Embryonic facial prominence (tissue), 1 donor: ENCODE data around the gene PRR12.

ENCODE experiments used
- DNase-seq: peaks from one replicate; pipeline ENCODE4 v3.0.0-alpha.2; 2016; ENCODE audit errors: extremely low spot score

Gene PRR12

DNA sequence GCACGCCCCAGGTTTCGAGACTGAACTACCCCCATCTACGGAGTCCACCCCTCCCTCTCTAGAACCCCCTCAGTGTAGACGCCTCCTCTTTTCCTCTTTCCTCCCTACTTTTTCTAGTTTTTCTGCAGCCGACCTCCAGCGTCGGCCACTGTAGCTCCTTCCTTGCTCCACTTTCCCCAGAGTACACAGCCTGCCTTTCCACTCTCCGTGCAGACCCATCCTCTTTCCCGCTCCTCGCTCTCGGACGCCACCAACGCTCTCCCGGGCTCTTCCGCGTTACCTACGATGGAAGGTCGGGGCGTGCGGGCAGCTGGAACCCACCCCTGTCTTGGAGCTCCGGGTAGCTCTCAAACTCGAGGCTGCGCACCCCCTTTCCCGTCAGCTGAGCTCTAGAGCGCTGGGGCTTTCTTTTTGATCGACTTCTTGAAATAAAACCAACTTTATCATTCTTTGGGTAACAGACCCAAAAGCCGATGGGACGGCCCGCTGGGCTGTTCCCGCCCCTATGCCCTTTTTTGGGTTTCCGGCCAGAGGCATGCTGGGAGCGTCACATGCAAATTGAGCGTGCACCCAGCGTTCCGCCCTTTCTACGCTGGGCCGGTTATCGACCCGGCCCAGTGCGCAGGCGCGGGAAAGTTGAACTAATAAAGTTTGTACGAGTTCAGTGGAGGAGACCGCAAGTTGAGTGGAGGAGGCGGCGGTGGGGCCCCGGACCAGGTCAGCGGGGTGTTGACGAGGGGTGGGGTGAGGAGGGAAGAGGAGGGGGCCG, 74.6 kb downstream of the PRR12 start, which contains the start of the genes BCL2L12 and IRF3:
Gene BCL2L12 (plus strand): TSS at position 583 of the 769 bp plus-strand sequence. CDS start 760 bp downstream, outside the sequence.
Gene IRF3 (minus strand): TSS at position 507 of the 769 bp plus-strand sequence. CDS start 1,019 bp downstream, outside the sequence.
- peak; percentile 92 for DNase-seq

DNA sequence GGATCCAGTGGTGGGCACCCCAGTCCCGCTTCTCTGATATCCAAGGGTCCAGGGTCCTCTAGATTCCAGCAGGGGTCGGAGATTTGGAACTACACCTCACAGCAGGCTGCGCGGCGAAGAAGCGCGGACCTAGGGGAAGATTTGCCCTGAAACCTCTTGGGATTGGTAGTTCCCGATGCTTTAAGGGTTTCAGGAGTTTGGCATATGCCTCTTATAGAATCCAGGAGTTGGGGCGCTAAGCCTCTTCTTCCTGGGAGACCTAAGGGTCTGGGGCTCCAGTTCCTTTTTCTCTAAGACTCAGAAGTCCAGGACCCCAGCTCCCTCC, 75.1 kb downstream of the PRR12 start:
- no peak for DNase-seq

DNA sequence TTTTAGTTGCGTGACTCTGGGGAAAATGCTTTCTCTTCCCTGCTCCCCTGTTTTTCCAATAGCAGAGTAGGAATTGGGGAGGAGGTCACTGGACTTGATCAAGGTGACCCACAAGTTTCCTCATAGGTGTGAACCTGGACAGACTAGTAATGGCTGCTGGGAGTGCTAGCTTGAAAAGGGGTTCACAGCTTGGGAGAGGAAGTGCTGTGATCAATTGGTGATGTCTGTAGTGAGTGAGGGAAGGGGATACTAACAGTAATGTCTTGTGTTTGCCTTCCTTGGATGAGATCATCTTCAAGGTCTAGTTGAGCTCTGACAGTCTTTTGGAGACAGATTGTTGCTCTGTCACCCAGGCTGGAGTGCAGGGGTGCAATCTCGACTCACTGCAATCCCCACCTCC, 76.5 kb downstream of the PRR12 start:
- DNase-seq = no peak

DNA sequence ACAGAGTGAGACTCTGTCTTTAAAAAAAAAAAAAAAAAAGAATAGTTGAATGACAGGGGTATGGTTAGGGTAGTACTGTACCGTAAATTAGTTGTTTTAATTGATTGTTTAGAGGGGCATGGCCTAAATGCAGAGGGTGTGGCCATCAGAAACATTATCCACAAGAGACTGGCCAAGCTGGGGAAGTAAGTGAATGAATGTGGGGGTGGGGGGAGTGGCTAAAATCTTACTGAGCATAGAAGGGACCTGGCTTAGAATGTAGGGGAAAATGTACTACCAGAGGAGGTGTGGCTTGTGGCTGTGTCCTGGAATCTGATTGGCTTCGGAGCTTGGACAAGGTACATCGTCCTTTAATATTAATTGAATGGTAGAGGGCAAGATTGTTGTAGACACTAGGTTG, 78.5 kb downstream of the PRR12 start:
- DNase-seq = no peak

DNA sequence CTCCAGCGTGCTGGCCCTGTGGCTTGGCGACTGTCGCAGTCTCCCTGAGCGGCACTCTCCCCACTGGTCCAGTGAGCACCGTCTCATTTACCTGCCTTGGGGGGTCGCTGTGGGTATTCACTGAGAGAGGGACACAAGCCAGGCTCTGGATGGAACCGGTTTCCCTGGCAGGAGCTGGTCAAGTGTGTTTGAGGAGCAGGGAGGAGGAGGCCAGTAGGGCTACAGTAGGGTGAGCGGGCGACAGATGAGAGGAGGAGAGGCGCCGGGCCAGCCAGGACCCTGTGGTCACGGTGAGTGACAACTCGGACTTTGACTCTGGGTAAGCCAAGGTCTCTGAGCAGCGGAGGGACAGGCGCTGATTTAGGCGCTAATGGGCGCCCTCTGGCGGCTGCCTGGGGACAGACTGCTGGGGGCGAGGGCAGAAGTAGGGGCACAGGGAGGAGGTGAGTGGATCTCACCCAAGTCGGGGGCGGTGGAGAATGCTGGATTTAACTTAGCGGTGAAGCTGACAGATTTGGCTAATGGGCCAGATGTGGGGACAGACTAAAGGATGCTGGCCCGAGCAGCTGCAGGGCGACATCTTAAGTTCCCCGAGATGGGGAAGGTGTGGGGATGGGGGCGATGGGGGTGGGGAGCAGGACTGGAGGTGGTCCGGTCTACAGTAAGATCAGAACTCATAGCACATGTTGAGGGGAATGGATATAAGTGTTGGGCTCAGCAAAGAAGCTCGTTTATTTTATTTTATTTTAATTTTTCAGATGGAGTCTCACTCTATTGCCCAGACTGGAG, 81.3 kb downstream of the PRR12 start:
- DNase-seq = no peak
